HG03060 (cell line): ENCODE data around the gene BCL6.

Experiments used
- ATAC-seq: cut with Tn5 transposase; IDR thresholded peaks from one replicate; pipeline ENCODE4 v1.9.1; 2021; ENCODE audit warnings: low read depth, moderate number of reproducible peaks; ENCODE audit not compliant: unreplicated experiment

BCL6 gene

DNA sequence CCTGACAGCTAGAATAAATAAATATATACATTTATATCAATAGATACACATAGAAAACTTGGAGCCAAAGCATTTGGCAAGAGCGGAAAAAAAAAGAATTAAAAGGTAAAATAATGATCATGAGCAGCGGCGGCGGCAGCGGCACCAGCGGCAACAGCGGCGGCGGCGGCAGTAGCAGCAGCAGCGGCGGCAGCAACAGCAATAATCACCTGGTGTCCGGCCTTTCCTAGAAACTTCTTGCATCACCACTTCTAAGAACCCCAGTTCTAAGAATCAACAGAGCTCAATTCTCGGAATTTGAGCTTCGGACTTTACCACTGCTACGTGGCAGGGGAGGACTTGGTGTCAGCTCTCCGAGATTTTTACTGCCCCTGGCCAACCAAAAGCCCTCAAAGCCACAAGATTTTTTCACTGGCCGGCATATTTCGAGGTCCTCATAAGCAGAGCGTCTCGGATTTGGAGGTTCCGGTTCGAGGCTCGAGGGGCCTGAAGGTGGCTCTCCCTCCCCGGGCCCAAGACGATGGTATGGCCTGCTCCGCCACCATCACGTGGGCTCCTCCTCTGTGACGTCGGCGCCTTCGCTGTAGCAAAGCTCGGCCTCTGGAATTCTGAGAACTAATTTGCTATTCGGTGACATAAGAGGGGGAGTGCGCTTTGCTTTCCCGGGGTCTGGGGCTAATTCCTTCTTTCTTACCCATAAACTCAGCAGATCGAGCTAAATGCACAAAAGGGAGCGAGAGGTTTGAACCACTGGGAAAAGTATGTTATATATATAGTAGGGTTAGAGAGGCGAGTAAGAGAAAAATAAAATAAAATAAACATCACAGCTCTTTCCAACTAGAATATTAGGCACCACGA is at the start of gene BCL6:
Gene BCL6 (minus strand): TSS at position 268 of the 858 bp plus-strand sequence. CDS start 11,775 bp downstream, outside the sequence.
- peak; percentile 53 for ATAC-seq

DNA sequence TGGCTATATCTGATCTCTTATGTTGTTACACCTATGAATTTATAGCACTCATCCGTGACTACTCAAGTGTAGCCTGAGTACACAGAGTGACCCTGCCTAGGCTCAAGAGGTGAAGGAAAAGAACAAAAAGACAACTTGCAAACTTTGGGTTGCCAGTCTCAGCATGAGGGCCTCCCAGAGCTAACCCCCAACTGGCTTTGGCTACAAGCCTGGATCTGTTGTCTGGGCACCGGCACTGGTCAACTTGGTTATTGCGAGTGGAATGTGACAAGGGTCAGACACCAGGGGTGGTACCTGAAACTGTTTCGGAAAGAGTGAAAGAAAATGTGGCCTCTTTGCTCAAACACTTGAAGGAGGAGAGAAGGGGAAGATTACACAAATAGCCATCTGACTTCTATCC is 49.5 kb upstream of the BCL6 start:
- no peak for ATAC-seq

DNA sequence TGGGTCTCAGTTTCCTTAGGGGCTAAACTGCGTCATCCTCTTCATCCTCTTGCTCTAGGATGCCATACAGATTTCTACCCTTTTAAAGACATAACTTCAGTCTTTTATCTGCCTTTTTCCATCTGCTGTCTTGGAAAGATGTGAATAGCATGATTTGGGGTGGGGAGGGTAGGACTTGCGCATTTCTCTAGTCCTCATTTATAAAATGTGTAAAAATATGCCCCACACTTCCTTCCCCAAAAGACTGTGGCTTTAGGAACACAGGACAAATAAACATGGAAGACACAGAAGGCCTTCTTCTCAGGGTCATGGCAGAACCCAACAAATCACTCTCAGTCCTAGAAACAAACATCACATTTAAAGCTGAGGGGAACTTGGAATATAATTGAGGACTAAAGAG is 48.4 kb upstream of the BCL6 start:
- no peak for ATAC-seq

DNA sequence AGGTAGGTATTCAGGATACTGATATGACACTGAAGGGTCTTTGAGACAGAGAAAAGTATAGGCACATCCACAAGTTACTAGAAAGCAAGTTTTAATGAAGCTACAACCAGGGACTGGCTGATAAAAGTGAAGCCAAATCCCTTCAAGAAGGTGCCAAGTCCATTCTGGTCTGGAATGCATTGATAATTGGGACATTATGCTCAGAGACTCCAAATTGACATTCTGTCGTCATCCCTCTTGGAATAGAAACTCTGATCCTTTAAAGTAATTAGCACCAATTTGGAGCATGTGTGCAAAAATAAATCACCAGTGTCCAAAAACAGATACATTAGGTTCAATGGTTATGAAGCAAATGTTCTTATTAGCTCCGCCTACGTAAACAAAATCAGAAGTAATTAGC is 47.3 kb upstream of the BCL6 start:
- no peak for ATAC-seq

DNA sequence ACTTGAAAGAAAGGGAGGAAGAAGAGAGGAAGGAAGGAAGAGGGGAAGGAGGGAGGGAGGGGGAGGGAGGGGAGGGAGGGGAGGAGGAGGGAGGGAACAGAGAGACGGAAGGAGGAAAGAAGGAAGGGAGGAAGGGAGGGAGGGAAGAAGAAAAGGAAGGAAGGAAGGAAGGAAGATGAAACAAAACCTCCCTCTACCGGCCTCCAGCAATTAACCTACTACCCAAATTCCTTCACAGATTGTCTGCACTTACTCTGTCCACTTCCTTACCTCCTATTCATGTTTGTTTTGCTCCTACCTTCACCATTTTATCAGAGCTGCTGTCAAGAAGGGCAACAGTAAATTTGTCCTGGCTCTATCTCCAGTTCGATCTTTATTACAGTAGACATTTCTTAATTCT is 44.6 kb upstream of the BCL6 start:
- ATAC-seq: no peak

DNA sequence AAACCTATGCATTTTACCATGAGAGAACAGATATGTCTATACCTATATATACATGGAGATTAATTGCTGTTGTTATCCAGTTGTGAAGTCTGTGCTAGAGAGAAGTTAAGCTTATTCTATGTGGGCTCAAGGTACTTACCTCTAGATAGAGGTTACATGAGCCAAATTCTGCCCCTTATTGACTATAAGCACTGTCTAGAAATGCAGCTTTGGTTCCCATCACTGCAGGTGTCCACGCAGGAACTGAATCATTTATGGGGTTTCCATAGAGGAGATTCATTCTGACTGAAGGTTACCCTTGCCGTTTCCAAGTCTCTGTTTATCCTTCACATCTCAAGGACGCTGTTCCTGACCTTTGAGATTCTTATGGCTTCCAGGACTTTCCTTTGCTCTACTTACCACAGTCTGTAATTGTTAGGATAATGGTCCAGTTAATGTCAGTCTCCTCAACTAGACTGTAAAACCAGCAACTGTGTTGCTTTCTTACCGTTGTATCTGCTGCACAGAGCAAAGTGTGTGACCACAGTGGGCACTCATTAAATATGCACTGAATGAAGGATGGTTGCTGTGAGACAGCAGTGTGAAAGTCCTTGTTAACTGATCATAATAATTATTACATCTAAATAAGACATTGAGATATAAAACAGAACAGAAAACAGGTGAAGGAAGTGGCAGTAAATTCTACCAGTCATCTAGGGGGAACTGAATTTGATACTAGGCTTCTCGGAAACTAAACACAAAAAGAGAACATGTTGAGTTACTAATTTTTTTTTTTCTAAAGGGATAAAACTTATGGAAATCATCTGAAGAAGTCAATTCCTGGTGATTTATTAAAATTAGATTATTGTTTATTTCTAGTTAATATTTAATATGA is 44.0 kb upstream of the BCL6 start:
- ATAC-seq: no peak

DNA sequence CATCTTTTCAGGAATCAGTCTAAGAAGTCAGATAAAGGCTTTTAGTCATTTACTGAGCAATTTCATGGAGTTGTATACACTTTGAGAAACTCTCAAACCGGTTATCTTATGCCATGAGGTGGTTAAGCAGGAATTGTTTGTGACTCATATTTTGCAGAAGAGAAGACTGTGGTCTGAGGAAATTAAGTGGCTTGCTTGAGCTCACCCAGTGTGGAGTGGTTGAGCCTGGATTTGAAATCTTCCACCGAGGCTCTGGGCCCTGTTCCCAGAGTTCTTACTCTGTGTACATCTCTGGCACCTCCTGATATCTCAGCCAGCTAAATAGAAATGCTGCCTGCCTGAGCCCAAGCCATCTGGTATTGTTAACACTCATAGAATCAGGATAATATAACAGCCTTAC is 37.8 kb upstream of the BCL6 start:
- ATAC-seq: no peak

DNA sequence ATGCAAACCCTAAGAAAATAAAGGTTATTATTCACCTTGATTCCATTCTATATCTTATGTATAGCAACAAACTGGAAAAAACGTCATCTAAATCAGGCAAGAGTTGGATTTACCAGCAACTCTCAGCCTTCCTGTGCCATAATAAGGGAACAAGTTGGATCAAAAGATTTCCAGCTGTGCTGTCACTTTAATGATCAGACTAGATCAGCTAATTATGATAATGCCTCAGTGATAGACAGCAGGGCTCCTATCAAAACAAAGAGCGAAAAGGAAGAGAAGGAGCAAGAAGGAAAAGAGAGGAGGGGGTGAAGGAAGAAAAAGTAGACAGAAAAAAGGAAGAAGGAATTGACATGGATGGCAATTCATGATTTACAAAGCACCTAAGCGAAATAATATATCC is 36.7 kb upstream of the BCL6 start:
- no peak for ATAC-seq

DNA sequence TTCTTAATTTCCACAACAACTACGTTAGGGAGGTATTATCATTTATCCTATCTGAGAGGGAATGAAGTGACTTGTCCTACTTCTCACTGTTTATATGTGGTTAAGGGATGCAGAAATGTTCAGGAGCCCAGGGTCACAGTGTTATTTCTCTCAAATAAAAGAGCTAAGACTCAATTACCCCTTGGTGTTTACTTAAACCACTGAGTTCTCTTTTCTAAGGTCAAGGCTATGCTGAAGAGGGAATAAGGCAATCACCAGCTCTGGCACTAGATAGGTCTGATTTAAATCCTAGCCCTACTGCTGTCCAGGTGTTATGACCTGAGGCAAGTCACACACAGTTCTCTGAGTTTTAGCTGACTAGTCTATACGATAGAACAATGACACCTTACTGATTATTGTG is 35.7 kb upstream of the BCL6 start:
- no peak for ATAC-seq

DNA sequence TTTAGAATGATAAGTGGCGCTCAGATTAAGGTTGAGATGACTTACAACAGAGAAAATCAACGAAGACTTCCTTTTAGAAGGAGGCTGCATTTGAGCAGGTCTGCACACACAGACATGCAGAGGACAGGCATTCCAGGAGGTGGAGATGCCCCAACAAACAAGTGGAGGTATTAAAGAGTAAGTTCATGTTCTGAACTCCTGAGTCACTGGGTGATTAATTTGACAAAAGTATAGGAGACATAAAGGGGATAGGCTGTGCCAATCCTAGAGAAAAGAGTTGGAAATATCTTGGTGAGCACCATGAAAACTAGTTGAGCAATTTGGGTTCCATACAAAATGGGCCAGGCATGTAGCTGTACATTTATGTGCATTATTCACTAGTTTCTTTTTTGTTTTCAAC is 33.5 kb upstream of the BCL6 start:
- no peak for ATAC-seq

DNA sequence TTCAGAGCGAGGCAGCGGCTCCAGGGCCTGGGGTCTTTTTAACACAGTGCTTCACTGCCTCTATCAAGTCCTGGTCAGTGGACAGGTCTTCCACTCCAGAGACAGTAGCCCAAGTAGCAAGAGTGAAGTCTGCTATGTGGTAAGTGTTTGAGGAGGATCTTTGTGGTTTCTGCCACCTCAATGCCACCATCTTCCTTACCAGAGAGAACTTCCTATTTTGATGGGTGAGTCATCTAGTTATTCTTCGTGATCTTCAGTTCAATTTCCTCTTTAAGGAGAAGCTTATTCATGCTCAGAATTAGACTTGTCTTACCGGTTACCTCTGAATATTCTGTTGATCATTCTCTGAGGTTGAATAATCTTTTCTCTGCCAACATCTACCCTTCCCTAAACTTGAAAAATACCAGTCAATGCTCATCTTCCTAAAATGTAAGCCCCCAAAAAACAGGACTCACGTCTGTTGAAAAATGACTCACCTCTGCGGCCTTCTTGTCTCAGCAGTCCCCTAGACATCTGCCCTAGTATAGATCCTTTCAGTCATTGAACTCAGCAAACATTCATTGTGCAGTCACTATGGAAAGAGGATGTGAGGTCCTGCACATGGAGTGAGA is 32.2 kb upstream of the BCL6 start:
- ATAC-seq: peak; percentile 40

DNA sequence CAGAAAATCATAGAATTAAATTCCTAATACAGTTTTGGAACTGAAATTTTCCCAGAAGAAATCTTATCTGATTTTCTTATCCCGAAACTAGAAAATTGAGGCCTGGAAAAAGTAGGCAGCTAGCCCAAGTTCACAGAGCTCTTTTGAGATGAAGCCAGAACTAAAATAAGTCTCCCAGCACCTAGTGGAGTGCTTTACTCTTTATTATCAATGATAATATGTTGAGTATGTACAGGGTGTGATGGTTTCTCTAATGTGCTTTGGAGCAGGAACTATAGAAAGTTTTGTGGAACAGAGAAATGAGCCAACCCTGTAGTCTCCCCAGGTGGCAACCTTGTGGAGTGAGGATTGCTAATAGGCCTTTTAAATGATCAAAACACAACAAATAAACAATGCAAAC is 30.3 kb upstream of the BCL6 start:
- ATAC-seq: no peak

DNA sequence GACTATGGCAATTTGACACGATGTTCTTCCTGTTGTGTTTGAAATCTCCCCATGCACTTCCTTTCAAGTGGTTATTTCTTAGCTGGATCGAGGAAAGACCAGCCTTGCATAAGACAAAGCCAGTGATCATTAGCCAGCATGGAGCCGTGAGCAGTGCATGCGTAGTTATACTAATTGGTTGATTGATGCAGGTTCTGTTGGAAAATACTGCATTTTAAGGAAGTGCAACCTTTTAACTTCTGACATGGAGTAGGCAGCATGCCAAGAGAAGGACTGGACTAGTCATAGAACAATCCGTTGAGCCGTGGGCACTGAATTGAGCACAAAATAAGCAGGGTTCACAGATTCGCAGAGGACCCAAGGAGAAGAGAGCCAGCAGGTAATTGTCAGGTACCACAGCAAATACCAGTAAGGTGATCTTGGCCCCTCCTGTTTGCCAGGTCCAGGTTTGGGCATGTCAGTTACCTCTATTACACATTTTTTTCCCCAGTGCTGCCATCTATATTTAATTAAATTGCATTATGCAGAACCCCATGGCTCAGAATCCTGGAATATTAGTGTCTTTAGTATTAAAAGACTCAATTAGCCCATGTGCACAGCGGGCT is 29.0 kb upstream of the BCL6 start:
- no peak for ATAC-seq

DNA sequence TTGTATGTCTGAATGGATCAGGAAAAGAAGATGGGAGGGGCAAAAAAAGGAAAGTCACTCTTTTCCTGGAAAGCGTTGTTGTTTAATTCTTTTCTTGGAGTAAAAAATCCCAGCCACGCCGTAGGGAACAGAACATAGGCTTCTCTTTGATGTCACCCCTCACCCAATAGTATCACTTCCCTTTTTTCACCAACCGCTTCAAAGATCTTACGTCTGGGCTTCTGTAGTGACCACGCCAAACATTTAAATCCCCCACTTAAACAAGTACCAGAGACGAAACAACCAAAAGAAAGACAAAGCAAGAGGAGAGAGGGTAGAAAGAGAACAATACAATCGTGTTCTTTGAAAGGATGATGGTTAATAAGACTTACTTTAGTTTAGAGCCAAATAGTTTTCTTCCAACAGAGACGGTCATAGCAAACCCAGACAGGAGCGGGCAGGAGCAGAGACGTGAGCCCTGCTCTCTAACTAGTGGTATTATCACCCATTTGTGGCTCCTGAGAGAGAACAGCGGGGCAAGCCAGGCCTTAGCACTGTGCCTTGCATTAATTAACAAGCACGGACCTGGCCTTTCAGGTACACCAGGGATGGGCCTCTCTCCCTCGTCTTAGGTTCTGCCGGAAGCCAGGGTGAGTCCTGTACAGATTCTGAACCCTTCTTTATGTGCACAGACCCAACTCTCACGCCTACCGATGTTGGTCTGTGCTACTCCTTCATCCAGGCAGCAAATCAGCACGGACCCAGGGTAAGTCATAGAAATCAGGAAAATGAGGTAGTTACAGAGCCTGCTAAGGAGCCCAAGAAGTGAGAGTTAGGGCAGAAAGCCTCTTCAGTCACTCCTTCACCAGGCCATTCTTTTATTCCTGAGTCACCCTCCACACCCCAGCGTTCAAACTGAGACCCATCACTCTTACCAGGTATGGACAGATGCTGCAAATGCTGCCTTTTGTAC is 28.2 kb upstream of the BCL6 start:
- ATAC-seq: peak; percentile 65

DNA sequence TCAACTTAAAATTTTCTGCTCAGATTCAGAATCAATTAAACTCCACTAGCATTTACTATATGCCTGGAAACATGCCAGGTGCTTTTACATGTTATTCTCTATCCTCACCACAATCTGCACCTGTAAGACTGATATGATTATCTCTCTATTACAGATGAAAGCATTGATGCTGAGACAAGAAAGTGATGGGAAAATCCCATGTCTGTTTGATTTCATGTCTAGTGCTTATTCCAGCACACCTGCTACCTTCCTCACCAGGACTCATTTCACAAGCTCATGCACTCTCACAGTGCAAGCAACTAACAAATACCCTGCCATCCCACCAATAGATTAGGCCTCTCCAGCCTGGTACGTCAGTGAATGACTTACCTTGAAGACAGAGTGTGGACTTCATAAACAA is 25.0 kb upstream of the BCL6 start:
- ATAC-seq: peak; percentile 43

DNA sequence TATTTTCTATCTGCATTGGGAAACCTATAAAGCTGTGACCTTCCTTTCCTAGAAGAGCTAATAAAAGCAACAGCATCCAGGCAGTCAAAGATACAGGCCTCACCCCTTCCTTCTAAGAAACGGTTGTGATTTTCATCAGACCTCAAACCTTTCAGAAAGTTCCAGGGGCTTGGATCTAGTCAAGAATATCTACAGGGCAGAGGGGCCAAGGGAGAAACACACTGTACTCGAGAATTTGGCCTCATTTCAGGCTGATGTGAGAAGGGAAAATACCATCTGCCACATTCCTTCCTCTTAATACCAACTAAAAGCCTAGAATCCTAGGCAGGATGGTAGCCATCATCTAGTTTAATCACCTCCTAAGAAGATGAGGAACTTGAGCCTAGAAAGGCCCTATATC is 24.5 kb upstream of the BCL6 start:
- no peak for ATAC-seq

DNA sequence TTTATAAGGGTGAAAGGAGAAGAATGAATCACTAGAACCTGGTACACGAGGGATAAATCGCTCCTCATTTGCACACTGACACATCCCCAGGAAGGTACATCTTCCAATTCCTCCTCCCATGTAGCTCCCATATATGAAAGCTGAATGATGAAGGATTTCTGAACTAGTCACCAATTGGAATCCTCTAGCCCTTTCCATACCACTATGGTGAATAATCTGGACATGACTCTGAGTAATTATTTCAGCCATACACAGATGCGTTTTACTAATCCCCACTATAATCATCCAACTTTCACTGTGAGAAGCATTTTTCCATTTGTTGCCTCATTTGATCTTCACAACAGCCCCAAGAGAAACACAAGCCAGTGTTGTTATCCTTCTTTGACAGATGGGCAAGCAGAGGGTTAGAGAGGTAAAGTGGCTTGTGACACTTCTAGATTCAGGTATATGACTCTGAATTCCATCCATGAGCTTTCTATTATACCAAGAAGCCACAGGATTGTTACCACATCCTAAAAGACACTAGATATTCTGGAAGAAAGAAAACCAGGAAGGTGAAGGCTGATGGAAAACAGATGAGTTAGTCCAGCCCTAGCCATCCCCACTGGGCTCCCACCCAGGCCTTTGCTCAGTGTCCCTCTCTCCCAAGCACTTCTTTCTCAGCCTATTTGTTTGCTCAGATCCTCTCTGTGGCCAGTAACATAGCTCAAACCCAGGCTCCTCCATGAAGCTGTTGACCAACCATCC is 22.2 kb upstream of the BCL6 start:
- no peak for ATAC-seq

DNA sequence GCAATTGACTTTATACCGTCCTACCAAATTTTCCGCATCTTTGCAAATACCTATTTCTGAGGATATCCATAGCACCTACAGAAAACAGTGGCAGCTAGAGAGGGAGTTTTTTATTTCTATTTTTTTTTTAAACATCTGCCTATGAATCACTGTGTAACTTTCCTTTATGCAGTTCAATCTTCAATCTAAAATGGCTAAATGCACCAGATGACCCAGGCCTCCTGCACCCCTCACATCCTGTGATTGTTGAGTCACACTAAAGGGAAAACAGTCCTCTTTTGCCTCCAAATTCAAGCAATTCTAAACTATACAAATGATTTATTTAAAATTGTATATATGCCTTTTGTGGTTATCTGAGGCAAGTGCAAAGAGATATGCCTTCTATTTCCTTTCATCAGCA is 20.1 kb upstream of the BCL6 start:
- ATAC-seq: no peak
